ENCODE data around the gene RASA1.
A peak's percentile ranks its signal among the peaks of the same experiment; 100 is the strongest.

Gene RASA1

GRCh38 chr5:87361031-87361445, 93.4 kb downstream of the RASA1 start:
- peak in 1 of 2 experiments; percentile 30 for DNase-seq
- TF ChIP-seq GATA1 (IDR thresholded peaks at IDR 0.05; ENCODE audit: low read depth, low read length) (no peak), POLR2A (IDR thresholded peaks at IDR 0.05; ENCODE audit: low read length) (no peak)

DNA sequence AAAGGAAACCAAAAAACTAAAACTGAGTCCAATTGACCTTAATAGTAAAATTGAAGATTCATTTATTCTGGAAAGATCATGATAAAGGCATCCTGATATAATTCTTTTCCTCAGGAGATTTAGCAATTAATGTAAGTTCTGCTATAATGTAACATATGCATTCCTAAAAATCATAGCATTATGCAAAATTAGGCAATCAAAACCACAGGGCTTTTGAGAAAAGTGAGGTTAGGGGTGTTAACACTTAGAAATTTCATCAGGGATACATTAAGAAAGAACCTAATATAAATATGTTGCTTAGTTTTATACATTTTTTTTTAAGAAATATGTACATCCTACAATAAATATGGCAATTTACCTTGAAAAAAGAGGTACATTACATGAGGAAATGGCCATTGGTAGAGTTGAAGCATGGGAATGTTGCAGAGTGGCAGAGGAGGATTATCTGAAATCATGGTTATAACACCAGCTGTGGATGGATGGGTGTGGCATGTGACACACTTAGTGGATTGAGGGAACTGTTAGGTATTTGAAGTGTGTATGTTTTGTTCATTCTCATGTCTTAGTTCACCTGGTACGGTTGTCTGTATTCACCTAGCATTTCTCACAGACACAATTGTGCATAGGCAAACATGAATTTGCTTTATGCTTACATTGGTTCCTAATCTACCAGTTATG, 94.0 kb downstream of the RASA1 start:
- no peak for DNase-seq
- TF ChIP-seq POLR2A (IDR thresholded peaks at IDR 0.05; ENCODE audit: low read length) (no peak), GATA1 (IDR thresholded peaks at IDR 0.05; ENCODE audit: low read depth, low read length) (no peak)

GRCh38 chr5:87367243-87367642, 99.6 kb downstream of the RASA1 start:
- DNase-seq, result no peak
- TF ChIP-seq GATA1 (IDR thresholded peaks at IDR 0.05; ENCODE audit: low read depth, low read length) (no peak), POLR2A (IDR thresholded peaks at IDR 0.05; ENCODE audit: low read length) (no peak)

DNA sequence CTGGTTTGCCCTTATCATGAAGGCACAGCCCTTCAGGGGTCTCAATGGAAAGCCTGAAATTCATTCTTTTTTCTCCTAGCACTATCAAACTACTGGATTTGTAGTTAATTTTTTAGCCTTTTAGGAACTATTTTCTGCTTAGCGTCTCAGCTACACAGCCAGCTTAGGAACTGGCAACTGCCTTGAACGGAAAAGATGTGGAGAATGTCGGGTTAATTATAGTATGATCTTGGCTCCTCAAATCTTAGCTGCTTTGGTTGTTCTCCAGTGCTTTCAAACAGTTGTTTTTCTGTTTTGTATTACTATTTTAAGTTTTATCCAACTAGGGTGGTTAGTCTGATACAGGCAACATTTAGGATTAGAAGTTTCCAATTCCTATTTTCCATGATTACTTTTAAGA, 100.9 kb downstream of the RASA1 start:
- DNase-seq, result no peak
- no peak for TF ChIP-seq POLR2A (IDR thresholded peaks at IDR 0.05; ENCODE audit: low read length)
- no peak for TF ChIP-seq GATA1 (IDR thresholded peaks at IDR 0.05; ENCODE audit: low read depth, low read length)

DNA sequence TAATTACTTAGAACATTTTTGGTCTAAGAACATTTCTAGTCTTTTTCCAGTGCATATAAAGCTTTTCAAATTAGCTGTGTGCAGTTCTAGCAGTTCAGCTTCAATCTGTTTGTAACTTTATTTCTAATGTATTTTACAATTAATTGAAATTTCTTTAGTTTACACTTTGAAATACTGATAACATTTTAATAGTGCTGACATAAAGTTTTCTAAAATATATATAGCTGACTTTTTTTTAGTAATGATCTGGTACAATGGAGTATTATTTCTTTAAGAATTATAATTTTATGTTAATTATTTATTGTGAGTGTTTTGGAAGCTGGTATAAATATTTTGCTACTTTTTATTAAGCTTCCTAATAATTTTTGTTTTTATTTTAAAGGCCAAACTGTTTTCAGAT, 101.7 kb downstream of the RASA1 start:
- no peak for DNase-seq
- TF ChIP-seq POLR2A (IDR thresholded peaks at IDR 0.05; ENCODE audit: low read length), result no peak
- no peak for TF ChIP-seq GATA1 (IDR thresholded peaks at IDR 0.05; ENCODE audit: low read depth, low read length)

GRCh38 chr5:87372705-87373104, 105.0 kb downstream of the RASA1 start:
- DNase-seq, result no peak
- TF ChIP-seq POLR2A (IDR thresholded peaks at IDR 0.05; ENCODE audit: low read length) (no peak), GATA1 (IDR thresholded peaks at IDR 0.05; ENCODE audit: low read depth, low read length) (no peak)

- DNase-seq, result no peak
- TF ChIP-seq POLR2A (IDR thresholded peaks at IDR 0.05; ENCODE audit: low read length) (no peak), GATA1 (IDR thresholded peaks at IDR 0.05; ENCODE audit: low read depth, low read length) (no peak)
These were observed 114.5 kb downstream of the RASA1 start for GRCh38 chr5:87382224-87382623.

DNA sequence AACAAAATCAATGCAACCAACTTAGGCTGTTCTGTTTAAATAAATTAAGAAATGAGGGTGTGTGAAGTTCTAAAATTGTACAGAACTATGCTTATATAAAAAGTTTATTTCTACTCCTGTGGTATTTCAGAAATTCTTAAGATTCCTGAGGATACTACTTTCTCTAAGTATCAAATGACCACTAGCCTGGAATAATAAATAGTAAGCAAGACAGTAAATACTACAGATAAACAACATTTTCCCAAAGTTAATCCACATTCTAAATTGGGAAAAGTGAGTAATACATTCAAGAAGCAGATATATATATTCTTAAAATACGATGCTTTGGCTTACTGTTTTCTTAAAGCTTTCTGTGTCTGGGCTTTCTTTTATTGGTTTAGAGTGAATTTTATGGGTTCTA, 115.5 kb downstream of the RASA1 start:
- TF ChIP-seq GATA1 (IDR thresholded peaks at IDR 0.05; ENCODE audit: low read depth, low read length), result no peak
- no peak for TF ChIP-seq POLR2A (IDR thresholded peaks at IDR 0.05; ENCODE audit: low read length)
- DNase-seq, result no peak

- TF ChIP-seq GATA1 (IDR thresholded peaks at IDR 0.05; ENCODE audit: low read depth, low read length) (no peak), POLR2A (IDR thresholded peaks at IDR 0.05; ENCODE audit: low read length) (no peak)
- DNase-seq, result no peak
These were observed 118.1 kb downstream of the RASA1 start for GRCh38 chr5:87385802-87386201.

GRCh38 chr5:87388129-87388528, 120.4 kb downstream of the RASA1 start:
- TF ChIP-seq GATA1 (IDR thresholded peaks at IDR 0.05; ENCODE audit: low read depth, low read length), result no peak
- TF ChIP-seq POLR2A (IDR thresholded peaks at IDR 0.05; ENCODE audit: low read length), result no peak
- DNase-seq, result no peak

DNA sequence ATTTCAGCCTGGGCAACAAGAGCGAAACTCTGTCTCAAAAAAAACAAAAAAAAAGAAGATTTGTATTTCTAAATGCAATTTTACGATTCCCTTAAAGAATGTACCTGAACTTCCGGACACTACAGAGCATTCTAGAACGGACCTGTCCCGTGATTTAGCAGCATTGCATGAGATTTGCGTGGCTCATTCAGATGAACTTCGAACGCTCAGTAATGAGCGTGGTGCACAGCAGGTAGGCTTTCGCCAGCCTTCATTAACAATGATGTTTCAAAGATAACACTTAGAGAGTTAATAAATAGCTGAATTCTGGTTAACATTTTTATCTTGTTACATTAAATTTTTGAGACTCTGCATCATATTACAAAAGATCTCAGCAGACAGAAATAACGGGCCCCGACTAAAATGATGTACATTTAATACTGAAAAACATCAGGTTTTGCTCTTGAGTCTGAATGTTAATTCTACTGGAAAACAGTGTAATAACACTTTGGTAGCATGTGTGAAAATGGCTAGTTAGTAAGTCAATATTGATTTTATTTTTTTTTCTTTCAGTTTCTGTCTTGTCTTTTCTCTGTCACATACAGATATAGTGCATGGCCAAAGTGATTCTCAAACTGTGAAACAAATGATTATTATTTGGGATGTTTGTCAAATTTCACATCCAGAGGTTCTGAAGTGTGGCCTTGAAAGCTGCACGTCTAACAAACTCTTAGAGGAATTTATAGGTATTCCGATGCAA, 121.8 kb downstream of the RASA1 start:
- no peak for TF ChIP-seq POLR2A (IDR thresholded peaks at IDR 0.05; ENCODE audit: low read length)
- no peak for TF ChIP-seq GATA1 (IDR thresholded peaks at IDR 0.05; ENCODE audit: low read depth, low read length)
- no peak for DNase-seq

DNA sequence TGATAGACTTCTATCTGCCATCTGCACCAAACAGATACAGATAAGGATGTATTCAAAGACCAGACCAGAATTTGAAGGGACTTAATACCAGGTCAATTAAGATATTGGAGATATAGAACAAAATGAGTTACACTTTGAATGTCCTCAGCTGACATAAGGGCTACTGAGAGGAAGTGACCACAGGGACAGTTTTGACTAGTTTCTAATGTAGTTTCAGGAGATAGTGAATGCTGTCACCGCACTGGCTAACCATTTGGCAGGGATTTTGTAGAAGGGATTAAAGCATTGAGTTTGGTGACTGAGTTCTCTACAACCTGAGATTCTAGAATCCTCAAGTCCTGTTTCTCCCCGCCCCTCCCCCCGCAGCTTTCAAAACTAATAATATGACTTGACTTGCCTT, 122.4 kb downstream of the RASA1 start:
- peak; percentile 15 to 23 for DNase-seq
- TF ChIP-seq POLR2A (IDR thresholded peaks at IDR 0.05; ENCODE audit: low read length) (no peak), GATA1 (IDR thresholded peaks at IDR 0.05; ENCODE audit: low read depth, low read length) (no peak)

- DNase-seq, result no peak
- TF ChIP-seq POLR2A (IDR thresholded peaks at IDR 0.05; ENCODE audit: low read length) (no peak), GATA1 (IDR thresholded peaks at IDR 0.05; ENCODE audit: low read depth, low read length) (no peak)
These were observed 123.0 kb downstream of the RASA1 start for GRCh38 chr5:87390576-87391199.

DNA sequence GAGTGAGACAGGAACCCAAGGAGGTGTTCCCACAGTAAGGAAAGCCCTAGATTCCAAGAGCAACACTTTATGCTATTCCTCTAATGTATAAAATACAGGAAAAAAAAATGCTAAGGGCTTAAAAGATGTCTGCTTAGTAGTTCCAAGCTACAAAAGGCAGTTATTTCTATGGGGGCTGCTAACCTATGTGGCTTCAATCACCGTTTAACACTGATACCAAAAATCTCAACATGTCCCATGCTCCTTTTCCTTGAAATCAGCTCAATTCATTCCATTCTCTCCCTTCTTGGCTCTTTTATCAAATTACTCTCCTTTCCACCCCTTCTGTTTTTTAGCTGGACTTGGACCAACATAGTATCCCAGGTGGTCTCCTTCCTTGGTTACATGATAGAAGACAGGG, 124.5 kb downstream of the RASA1 start:
- TF ChIP-seq POLR2A (IDR thresholded peaks at IDR 0.05; ENCODE audit: low read length) (no peak), GATA1 (IDR thresholded peaks at IDR 0.05; ENCODE audit: low read depth, low read length) (no peak)
- no peak for DNase-seq

Data from erythroblast (primary cell).